IMR-90 (cell line): Measurements from ENCODE around the gene CEP70. TPM values are rescaled to one million over a fixed set of nuclear protein-coding genes. Genes with fewer than 3 reads are reported as not detected.

ENCODE experiments used
- ATAC-seq: fragments of 200-7000 bp; cut with Tn5 transposase; 2 replicates; pipeline ENCODE4 v1.9.1; 2020; ENCODE audit warnings: low read depth, mild to moderate bottlenecking, moderate library complexity
- BruUV-seq: library from RNA; stranded (reverse); fragments of 400-500 nt; replicated peaks from 2 replicates; lab custom pipeline; 2021; lab: Mats Ljungman, UMichigan
- CTCF ChIA-PET: fragments of 300-600 bp; formaldehyde crosslinking; extraction: SDS; loops from one replicate; lab custom pipeline; 2021; ENCODE audit warnings: antibody characterized with exemption; lab: Yijun Ruan, JAX
- POLR2A ChIA-PET: fragments of 300-600 bp; sonication (Branson Sonifier 250); formaldehyde crosslinking; loops from one replicate; lab custom pipeline; 2022; ENCODE audit warnings: antibody characterized with exemption; ENCODE audit not compliant: unreplicated experiment; lab: Charles Lee
- DNase-seq: peaks from one replicate; pipeline ENCODE4 v3.0.0; 2013
- H2AFZ ChIP-seq: replicated peaks from 2 replicates; pipeline ENCODE3; 2013; ENCODE audit warnings: low read length, mild to moderate bottlenecking; ENCODE audit not compliant: poor library complexity
- H2AK5ac ChIP-seq: 2 replicates; pipeline ENCODE4 v1.6.1; 2013; ENCODE audit warnings: low read depth, low read length, inconsistent platforms
- H2AK9ac ChIP-seq: replicated peaks from 2 replicates; pipeline ENCODE3; 2013; ENCODE audit warnings: mild to moderate bottlenecking, low read depth, low read length, moderate library complexity; ENCODE audit not compliant: poor library complexity
- H2BK120ac ChIP-seq: 2 replicates; pipeline ENCODE4 v1.6.1; 2013; ENCODE audit warnings: low read depth, low read length, inconsistent platforms
- H2BK15ac ChIP-seq: 3 replicates; pipeline ENCODE4 v1.6.1; 2013; ENCODE audit warnings: low read depth, low read length, inconsistent platforms
- H2BK20ac ChIP-seq: 2 replicates; pipeline ENCODE4 v1.6.1; 2013; ENCODE audit warnings: low read depth, mild to moderate bottlenecking, inconsistent platforms, low read length, moderate library complexity
- H2BK5ac ChIP-seq: 2 replicates; pipeline ENCODE4 v1.6.1; 2013; ENCODE audit warnings: mild to moderate bottlenecking, low read depth, low read length, inconsistent platforms; ENCODE audit not compliant: poor library complexity, severe bottlenecking
- H3K14ac ChIP-seq: replicated peaks from 2 replicates; pipeline ENCODE4 v1.6.1; 2013; ENCODE audit warnings: low read depth, low read length, inconsistent platforms
- H3K18ac ChIP-seq: 2 replicates; pipeline ENCODE4 v1.6.1; 2013; ENCODE audit warnings: low read depth, low read length, control low read depth
- H3K23ac ChIP-seq: 2 replicates; pipeline ENCODE4 v1.6.1; 2013; ENCODE audit warnings: low read depth, low read length, inconsistent platforms
- H3K27ac ChIP-seq: 2 replicates; pipeline ENCODE4 v1.5.1; 2013; ENCODE audit warnings: mild to moderate bottlenecking, control low read depth, low read length; ENCODE audit not compliant: insufficient read depth
- H3K27me3 ChIP-seq: 2 replicates; pipeline ENCODE4 v1.6.1; 2013; ENCODE audit warnings: low read length; ENCODE audit not compliant: control insufficient read depth, insufficient read depth
- H3K36me3 ChIP-seq: 2 replicates; pipeline ENCODE4 v1.6.1; 2013; ENCODE audit warnings: low read length, mixed read lengths; ENCODE audit not compliant: control insufficient read depth, insufficient read depth
- H3K4ac ChIP-seq: 2 replicates; pipeline ENCODE4 v1.6.1; 2013; ENCODE audit warnings: low read depth, low read length, inconsistent platforms
- H3K4me1 ChIP-seq: 2 replicates; pipeline ENCODE4 v1.6.1; 2013; ENCODE audit warnings: low read length, mixed read lengths; ENCODE audit not compliant: control insufficient read depth, insufficient read depth
- H3K4me2 ChIP-seq: 2 replicates; pipeline ENCODE4 v1.6.1; 2013; ENCODE audit warnings: low read depth, mild to moderate bottlenecking, control low read depth, low read length, moderate library complexity
- H3K4me3 ChIP-seq: 2 replicates; pipeline ENCODE4 v1.5.1; 2013; ENCODE audit warnings: low read depth, mild to moderate bottlenecking, control low read depth, low read length, moderate library complexity; ENCODE audit not compliant: insufficient read depth
- H3K56ac ChIP-seq: 2 replicates; pipeline ENCODE4 v1.6.1; 2013; ENCODE audit warnings: low read length, inconsistent platforms; ENCODE audit not compliant: insufficient read depth; ENCODE audit errors: extremely low read depth
- H3K79me1 ChIP-seq, 2 experiments: 2 replicates each; pipeline ENCODE4 v1.6.1; 2013; ENCODE audit warnings: low read length in 2 of 2, inconsistent platforms in 1 of 2, low read depth in 1 of 2
- H3K9ac ChIP-seq: 2 replicates; pipeline ENCODE4 v1.6.1; 2013; ENCODE audit warnings: low read depth, low read length, control low read depth
- H3K9me1 ChIP-seq: 2 replicates; pipeline ENCODE4 v1.6.1; 2013; ENCODE audit warnings: low read length, inconsistent platforms; ENCODE audit not compliant: insufficient read depth
- H3K9me3 ChIP-seq: 2 replicates; pipeline ENCODE4 v1.6.1; 2013; ENCODE audit warnings: low read length; ENCODE audit not compliant: control insufficient read depth, insufficient read depth
- H4K20me1 ChIP-seq: 2 replicates; pipeline ENCODE4 v1.6.1; 2013; ENCODE audit warnings: low read length, inconsistent platforms; ENCODE audit not compliant: insufficient read depth
- H4K5ac ChIP-seq: 2 replicates; pipeline ENCODE4 v1.6.1; 2013; ENCODE audit warnings: mild to moderate bottlenecking, low read depth, low read length, control low read depth
- H4K8ac ChIP-seq, 2 experiments: 2 replicates each; pipeline ENCODE4 v1.6.1; 2013; ENCODE audit warnings: low read depth in 2 of 2, low read length in 2 of 2, control low read depth in 1 of 2, inconsistent platforms in 1 of 2
- H4K91ac ChIP-seq: 2 replicates; pipeline ENCODE4 v1.6.1; 2013; ENCODE audit warnings: low read depth, low read length, inconsistent platforms; ENCODE audit not compliant: insufficient read depth
- BHLHE40 ChIP-seq: fragments of 150-350 bp; IDR thresholded peaks from 2 replicates; pipeline ENCODE4 v1.6.1; 2016; ENCODE audit warnings: mild to moderate bottlenecking, low read depth, low read length
- CEBPB ChIP-seq: IDR thresholded peaks from 2 replicates; pipeline ENCODE4 v1.6.1; 2012; ENCODE audit warnings: low read depth, low read length, improper control_type of control experiment
- CHD1 ChIP-seq: IDR thresholded peaks from 2 replicates; pipeline ENCODE4 v1.6.1; 2012; ENCODE audit warnings: low read depth, low read length, improper control_type of control experiment
- MAZ ChIP-seq: IDR thresholded peaks from 2 replicates; pipeline ENCODE4 v1.6.1; 2012; ENCODE audit warnings: low read depth, mild to moderate bottlenecking, low read length, improper control_type of control experiment, moderate library complexity, borderline replicate concordance
- RCOR1 ChIP-seq: IDR thresholded peaks from 2 replicates; pipeline ENCODE4 v1.6.1; 2012; ENCODE audit warnings: mild to moderate bottlenecking, low read length, improper control_type of control experiment; ENCODE audit not compliant: insufficient replicate concordance
- WGBS, 2 experiments: methylation state at CpG; one replicate each; pipeline versions ENCODE4 v1.1.5 to v1.1.7; 2013; ENCODE audit warnings: missing lambda C conversion rate in 2 of 2; ENCODE audit not compliant: insufficient read length in 1 of 2; ENCODE audit errors: extremely low coverage in 2 of 2; 5-methylcytosine and 5-hydroxymethylcytosine counted together
- dilution Hi-C: fragments of 300-500 bp; cut with HindIII; formaldehyde crosslinking; loops from one replicate; pipeline ENCODE4 v1.14.3; 2018; ENCODE audit warnings: low sequenced_read_pairs; ENCODE audit not compliant: unreplicated experiment
- in situ Hi-C: fragments of 300-500 bp; cut with MboI; formaldehyde crosslinking; loops from 3 replicates; pipeline ENCODE4 v1.14.3; 2019; ENCODE audit warnings: low sequenced_read_pairs, inconsistent platforms, mixed read lengths
- intact Hi-C: fragments of 100-400 bp; cut with micrococcal nuclease; formaldehyde crosslinking; loops from 2 replicates; pipeline ENCODE4 v1.10.0; 2022
- polyA plus RNA-seq, 3 experiments: library from polyadenylated mRNA; depleted of rRNA; stranded (reverse); fragments of >200 nt; gene quantifications; 2 replicates each; pipeline ENCODE4 v1.2.3, GENCODE V29; 2012; ENCODE audit warnings: low replicate concordance in 1 of 3
- total RNA-seq: library from RNA; depleted of rRNA; stranded (reverse); fragments of >200 nt; gene quantifications from 2 replicates; pipeline ENCODE4 v1.2.3, GENCODE V29; 2012

CEP70 gene
- total and polyA plus RNA-seq, 2 of the 4 experiments (the other 2 are of a cell fraction), result 4.6 to 11.1 TPM

GRCh38 chr3:138629526-138629925, 35.5 kb upstream of the CEP70 start:
- Histone ChIP-seq H4K91ac (no peak overlapping the region), H3K14ac (no peak overlapping the region), H2BK20ac (no peak overlapping the region), H3K4me3 (no peak overlapping the region), H3K9me3 (no peaks in the 10 kb centered on the region), H2BK120ac (no peak overlapping the region), H3K4me2 (no peak overlapping the region), H4K8ac (no peak overlapping the region), H3K18ac (no peak overlapping the region), H3K9ac (no peak overlapping the region), H3K56ac (no peak overlapping the region), H2BK5ac (no peak overlapping the region), H3K27ac (no peak overlapping the region), H2AFZ (no peak overlapping the region), H2AK9ac (no peak overlapping the region), H2AK5ac (no peak overlapping the region), H3K79me1 (no peaks in the 10 kb centered on the region), H3K4me1 (0 out of 2 replicates have a peak, but pooled peaks cover 2% of the 10 kb centered on the region), H4K5ac (no peak overlapping the region), H3K27me3 (no peaks in the 10 kb centered on the region), H4K20me1 (no peaks in the 10 kb centered on the region), H3K9me1 (no peaks in the 10 kb centered on the region; the same call in 1 of the 2 replicates), H2BK15ac (no peak overlapping the region), H3K36me3 (0 out of 2 replicates have a peak, but pooled peaks cover 2% of the 10 kb centered on the region), H3K4ac (no peak overlapping the region), H3K23ac (no peak overlapping the region)
- in situ Hi-C loops (no loop called here), intact Hi-C loops (no loop called here), dilution Hi-C loops (no loop called here)
- peak; percentile 6 for DNase-seq
- no peak for ATAC-seq
- no CpG with 5 or more reads among the region's 6 CpGs for WGBS, 2 experiments
- POLR2A ChIA-PET, result no interaction called here
- no TSS peak for BruUV-seq
- TF ChIP-seq CEBPB (no peak), BHLHE40 (no peak), CHD1 (no peak), RCOR1 (no peak), MAZ (no peak)
- CTCF ChIA-PET, result no interaction called here
